M059J (cell line): ENCODE results near the gene EMID1. TPM values are rescaled to one million over a fixed set of nuclear protein-coding genes. Genes with fewer than 3 reads are reported as not detected.
A peak's percentile ranks its signal among the peaks of the same experiment; 100 is the strongest.

ENCODE experiments used
- DNase-seq: peaks from one replicate; pipeline ENCODE4 v3.0.0-alpha.2; 2012; ENCODE audit warnings: low read depth
- total RNA-seq: library from RNA; depleted of rRNA; stranded (reverse); fragments of >200 nt; shearing (Covaris generic); gene quantifications from 2 replicates; pipeline ENCODE4 v1.2.3, GENCODE V29; 2014

The EMID1 gene
- total RNA-seq, 1 experiment from 2014 or later, result 0.07 TPM

DNA sequence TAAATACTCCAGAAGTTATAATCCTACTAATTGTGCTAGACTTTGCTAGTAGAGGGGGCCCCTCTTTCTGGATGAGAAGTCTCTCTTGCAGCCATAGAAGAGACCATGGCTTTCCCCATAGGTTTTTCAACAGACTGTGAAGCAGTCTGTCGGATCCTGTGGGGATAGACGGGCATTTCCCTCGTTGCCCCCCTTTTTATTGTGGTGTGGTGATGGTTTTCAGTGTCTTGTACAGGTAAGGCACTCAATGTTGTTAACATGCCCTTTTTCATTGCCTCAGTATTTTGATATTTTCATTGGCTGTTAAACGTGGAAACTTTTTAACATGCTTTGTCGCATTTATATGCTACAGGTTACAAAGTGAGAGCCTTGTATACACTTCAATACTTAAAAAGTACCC is 84.4 kb downstream of the EMID1 start:
- DNase-seq, result no peak

DNA sequence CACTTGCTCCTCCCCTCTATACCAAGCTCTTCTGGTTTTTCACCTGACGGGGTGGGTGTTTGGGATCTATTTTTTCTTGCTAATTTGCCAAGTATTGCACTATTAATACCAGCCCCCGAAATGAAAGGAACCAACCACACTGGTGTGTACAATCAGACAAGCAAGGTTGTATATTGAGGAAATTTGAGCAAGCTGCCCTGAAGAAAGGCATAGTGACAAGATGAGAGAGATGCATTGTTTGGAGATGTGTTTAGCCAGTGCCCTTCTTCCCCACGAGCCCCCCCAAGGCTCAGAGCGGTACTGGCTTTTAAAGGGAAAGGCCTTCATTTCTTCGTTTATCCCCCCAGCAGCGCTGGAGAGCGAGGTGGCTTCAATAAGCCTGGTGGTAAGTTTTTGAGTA is 85.5 kb downstream of the EMID1 start:
- DNase-seq, result no peak

DNA sequence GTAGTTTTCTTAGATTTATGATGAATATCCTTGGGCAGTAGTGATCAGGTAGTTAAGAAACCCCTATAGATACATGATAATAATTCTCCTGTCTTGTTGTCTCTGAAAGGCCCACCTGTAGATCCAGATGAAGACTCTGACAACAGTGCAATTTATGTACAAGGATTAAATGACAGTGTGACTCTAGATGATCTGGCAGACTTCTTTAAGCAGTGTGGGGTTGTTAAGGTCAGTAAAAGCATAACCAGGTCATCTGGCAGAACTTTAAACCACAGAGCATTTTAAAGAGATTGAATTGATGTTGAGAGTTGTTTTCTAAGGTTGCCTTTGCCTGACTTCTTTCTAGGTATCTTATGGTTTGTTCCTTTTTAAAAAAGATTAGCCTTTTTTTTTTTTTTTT is 86.7 kb downstream of the EMID1 start:
- DNase-seq, result no peak

DNA sequence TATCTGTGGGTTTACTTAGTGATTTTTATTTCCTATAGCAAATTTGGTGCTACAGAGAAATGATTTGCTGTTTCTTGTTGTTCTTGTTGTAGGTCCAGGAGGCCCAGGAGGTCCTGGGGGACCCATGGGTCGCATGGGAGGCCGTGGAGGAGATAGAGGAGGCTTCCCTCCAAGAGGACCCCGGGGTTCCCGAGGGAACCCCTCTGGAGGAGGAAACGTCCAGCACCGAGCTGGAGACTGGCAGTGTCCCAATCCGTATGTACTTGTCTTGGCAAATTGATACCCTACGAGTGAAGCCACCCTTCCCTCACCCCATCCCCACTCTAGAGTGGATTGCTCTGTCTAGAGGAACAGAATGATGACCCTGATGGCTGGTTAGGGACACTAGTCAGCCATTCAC is 92.9 kb downstream of the EMID1 start:
- no peak for DNase-seq

DNA sequence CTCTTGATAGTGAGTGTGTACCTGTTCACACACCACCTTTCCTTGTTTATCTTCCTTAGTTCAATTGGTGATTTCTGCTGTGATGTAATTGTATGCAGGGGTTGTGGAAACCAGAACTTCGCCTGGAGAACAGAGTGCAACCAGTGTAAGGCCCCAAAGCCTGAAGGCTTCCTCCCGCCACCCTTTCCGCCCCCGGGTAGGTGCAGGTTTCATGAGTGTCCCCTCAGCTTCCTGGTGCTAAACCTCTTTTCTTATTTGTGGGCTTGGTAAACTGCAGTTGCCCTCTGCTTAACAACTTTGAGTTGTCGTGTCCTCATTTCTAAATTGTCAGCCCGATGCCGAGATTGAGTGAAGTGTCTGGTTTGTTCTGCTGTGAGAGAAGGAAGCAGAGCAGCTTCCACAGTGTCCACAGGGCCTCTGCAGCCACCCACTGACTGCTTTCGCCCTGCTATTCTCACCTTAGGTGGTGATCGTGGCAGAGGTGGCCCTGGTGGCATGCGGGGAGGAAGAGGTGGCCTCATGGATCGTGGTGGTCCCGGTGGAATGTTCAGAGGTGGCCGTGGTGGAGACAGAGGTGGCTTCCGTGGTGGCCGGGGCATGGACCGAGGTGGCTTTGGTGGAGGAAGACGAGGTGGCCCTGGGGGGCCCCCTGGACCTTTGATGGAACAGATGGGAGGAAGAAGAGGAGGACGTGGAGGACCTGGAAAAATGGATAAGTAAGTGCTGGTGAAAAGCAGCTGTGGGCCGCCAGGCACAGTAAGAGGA is 93.6 kb downstream of the EMID1 start:
- no peak for DNase-seq

DNA sequence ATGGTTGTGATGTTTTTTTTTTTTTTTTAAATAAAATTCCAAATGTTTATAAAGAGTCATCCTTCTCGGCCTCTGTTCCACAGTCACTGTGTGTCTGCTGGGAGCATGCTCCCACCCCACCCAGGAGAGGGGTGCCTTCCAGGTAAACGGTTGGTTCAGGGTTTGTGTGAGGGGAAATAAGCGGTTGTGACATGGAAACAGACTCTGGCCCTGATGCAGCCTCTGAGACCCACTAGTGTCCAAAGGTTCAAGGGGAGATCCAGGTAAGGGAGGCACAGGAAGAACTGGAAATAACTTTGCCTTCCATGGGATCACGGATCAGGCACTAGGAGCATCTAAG is 94.7 kb downstream of the EMID1 start:
- no peak for DNase-seq

DNA sequence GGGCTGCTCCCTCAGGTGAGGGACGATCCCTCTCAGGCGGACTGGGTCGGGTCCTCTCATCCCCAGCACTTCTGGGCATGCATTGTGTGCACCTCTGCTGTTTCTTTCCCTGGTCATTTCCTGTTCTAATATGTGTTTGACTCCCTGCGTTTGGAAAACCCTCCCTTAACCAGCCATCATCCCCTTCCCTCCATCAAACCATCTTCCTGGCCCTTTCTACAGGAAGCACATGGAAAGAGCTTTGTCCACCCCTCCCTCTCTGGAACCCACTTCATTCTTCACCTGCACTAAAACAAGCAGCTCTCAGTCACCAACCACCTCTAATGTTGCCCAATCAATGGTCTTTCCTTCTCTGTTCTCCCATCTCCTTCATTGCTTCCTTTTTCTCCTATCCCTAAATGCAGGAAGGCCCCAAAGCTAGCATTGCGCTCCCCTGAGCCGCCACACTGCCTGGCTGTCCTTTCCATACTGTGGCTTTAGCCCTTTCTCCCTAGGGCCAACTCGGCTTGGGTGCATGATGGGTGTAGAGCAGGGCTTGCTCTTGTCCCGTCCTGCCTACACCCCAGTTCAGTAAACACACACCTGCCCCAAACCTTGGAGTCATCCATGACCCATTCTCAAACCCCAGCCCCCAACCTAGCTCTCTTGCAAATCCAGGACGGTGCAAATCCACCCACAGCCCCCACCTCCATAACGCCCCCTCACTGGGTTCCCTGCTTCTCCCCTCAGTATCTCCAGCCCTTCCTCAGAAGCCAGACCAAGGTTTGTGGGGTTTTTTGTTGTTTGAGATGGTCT is 95.3 kb downstream of the EMID1 start:
- DNase-seq, result no peak

DNA sequence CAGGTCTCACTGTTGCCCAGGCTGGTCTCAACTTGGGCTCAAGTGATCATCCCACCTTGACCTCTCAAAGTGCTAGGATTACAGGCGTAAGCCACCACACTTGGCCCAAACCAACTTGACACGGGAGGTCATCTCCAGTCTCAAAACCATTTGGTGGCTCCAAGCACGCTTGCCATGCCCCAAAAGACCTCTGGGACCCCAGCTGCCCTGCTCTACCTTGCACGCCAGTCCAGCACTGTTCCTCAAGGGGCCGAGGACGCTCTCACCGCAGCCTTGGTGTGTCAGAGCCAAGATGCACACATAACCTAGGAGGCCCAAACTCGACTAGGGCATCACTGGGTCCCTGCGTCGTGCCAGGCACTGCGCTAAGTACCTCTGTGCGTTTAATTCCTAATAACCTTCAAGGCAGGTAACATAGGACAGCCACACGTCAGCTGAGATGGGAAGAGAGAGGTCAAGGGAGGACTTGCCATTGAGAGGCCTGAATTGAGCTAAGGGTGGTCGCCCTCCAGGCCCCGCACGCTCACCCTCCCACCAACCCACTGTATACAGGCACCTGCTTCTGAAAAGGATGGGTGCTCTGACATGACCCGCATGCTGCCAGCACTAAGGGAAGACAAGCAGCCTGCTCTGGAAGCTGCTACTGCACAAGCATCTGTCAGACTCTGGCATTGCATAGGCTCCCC is 96.2 kb downstream of the EMID1 start:
- no peak for DNase-seq

DNA sequence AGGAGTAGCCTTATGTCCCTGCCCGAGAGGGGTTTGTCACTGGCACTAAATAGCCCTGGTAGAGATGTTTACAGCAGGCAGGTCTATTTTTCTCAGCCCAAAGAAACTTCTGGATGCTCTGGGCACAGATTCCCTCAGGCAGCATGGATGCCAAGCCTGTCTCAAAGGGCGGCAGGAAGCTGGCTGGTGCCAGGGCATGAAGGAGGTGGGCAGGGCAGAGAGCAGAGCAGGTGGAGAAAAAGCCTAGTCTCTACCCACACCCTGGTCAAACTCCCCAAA is 96.6 kb downstream of the EMID1 start:
- no peak for DNase-seq

DNA sequence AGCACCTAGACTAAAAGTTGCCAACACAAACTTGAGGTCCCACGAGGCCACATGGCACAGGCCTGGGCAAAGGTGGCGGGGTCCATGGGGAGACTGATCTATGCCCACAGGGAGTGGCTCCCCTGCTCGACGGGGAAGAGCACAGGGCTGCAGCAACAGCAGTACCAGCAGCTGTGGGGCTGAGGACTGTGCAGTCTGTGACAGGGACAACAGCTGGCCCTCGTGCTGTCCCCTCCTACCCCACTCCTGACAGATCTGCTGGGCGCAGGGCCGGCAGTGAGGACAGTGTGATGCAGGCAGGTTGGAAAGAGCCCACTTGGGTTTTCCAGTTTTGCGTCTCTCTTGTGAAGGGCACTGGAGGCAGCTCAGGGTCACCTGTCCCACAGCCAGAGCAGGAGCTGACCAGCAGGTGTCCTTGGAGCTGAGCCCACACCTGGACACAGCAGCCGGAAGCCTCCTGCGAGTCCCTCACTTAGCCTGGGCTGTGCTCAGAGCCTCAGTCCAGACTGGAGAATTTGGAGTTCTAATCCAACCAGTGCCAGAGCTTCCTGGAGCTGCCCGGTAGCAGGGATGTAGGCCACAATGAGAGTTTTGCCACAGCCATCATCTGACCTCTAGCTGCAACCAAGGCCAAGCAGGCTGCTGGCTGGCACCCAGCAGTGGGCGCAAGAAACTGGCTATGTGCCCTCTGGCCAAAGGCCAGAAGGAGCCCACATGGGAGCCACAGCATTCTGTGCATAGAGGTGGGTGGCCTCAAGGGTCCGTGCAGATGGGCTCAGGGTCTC is 97.2 kb downstream of the EMID1 start:
- DNase-seq, result no peak

DNA sequence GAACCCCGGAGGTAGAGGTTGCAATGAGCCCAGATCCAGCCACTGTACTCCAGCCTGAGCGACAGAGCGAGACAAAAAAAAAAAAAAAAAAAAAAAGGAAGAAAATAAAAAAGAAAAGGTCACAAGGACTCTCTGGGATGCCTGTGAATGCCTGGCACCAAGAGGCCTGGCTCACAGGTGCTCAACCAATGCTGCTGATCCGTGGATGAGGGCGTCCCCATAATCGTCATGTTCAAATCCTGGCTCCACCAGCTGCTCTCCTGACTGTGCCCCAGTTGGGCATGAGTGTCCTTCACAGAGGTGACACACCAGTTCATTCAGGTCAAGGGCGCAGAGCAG is 100.1 kb downstream of the EMID1 start:
- DNase-seq, result no peak

DNA sequence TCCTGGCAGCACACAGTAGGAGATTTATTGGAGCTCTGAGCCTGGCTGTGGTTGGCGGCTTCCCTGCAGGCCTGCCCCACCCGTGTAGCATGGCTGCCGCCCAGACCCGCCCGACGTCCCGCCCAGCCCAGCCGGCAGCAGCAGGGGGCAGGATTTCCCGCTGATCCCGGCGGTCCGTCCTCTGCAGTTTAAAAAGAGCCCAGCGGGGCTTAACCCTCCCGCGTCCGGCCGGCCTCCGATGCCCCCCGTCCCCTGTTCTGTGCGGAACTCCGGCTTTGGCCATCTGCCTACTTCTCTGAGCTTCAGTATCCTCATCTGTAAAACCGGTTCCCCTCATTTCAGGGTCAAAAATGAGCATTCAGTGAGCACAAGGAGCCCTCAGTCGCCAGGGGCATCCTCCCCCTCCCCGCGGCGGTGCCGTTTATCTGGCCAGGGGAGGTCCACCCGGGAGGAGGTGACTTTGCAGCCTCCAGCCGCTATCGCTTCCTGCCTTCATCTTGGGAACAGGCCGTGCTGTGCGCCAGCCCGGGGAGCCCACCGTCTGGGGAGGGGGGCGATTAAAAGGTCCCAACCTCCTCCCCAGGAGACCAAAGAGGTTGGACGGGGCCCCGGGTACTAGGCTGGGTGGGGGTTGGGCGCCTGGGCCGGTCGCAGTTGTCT is 100.6 kb downstream of the EMID1 start, which contains the start of gene GAS2L1:
TSS of gene GAS2L1 (plus strand) at position 476 of the 660 bp plus-strand sequence. CDS start 1,456 bp downstream, outside the sequence.
- peak; percentile 75 for DNase-seq

DNA sequence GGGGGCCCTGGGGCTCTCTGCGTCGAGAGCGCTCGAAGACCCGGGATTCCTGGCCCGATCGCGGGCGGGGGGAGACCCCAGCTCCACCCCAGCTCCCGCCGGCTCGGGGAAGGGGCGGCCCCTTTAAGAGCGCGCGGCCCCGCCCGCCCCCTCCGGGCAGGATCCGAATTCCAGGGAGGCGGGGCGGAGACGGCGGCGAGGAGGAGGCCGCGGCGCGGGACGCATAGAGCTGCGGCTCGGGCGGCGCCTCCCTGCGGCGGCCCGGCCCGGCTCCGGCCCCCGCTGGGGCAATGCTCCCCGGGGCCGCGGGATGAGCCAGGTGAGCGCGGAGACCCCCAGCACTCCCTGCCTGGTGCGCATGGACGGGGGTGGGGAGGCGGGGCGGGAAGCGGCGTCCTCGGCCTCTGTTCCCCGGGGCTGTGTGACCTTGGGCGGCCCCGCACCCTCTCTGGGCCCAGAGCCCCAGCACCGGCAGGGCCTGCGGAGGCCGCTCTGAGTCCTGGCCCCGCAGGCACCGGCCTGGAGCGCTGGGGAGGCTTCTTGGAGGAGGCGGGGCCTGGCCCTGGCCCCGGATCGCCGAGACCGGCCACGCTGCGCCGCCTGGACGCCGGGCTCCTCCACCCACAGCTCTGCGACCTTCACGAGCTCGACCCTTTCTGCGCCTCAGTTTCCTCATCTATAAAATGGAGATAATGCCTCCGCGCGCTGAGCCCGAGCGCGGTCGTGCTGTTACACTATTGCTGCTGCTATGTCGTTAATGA is 101.3 kb downstream of the EMID1 start:
- DNase-seq, result peak; percentile 76

DNA sequence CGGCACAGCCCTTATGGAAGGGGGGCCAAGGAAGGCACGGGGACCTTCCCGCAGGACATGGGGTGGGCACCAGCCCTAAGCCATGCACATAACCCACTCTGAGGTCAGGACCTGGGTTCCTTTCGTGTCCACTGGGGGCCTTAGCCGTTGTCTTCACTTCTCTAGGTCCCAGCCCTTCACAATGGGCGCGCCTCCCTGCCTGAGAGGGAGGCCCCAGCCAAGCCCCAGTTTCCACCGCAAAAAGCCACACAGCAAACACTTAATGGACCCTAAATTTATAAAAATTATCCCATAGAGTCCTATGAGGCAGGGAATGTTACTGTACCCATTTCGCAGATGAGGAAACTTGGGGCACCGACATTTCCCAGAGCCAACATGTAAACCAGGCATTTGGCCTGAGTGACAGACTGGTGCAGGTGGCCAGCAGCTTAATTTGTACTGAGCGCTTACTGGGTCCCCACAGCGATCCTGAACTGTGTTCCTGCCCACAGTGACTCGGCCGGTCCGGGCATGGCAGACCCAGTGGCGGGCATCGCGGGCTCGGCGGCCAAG is 102.0 kb downstream of the EMID1 start:
- no peak for DNase-seq

DNA sequence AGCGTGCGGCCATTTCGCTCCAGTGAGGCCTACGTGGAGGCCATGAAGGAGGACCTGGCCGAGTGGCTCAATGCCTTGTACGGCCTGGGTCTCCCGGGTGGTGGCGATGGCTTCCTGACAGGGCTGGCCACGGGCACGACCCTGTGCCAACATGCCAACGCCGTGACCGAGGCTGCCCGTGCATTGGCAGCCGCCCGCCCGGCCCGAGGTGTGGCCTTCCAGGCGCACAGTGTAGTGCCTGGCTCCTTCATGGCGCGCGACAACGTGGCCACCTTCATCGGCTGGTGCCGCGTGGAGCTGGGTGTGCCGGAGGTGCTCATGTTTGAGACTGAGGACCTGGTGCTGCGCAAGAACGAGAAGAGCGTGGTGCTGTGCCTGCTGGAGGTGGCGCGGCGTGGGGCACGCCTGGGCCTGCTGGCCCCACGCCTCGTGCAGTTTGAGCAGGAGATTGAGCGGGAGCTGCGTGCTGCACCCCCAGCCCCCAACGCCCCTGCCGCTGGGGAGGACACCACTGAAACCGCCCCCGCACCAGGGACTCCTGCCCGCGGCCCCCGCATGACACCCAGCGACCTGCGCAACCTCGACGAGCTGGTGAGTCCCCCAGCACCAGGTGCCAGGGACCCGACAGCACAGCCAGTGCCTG is 102.6 kb downstream of the EMID1 start:
- no peak for DNase-seq

DNA sequence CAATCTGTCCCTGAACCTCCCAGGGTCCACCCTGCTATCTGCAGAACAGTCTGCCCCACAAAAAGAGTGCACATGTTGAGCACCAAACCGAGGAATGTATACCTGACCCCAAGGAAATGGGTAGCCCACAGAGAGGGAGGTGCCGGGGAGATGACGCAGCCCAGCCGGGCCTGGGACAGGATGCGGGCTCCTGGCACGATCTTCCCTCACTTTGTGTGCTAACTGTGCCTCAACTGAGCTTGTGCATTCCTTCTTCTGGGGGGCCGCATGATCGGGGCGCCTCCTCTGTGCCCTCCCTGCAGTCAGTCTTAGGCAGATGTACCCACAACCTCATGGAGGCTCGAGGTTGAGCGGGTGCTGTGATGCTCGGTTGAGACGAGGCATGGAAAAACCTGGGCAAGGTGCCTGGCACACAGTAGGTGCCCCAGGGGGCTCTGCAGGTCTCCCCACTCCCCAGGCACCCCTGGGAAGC is 103.1 kb downstream of the EMID1 start:
- DNase-seq, result peak; percentile 90
